Measurements from ENCODE around the gene CHAF1A. TPM values are rescaled to one million over a fixed set of nuclear protein-coding genes. Genes with fewer than 3 reads are reported as not detected.

Gene CHAF1A
- total and polyA plus RNA-seq, 7 donors: 3.6 to 19.1 (median 5.4) TPM

DNA sequence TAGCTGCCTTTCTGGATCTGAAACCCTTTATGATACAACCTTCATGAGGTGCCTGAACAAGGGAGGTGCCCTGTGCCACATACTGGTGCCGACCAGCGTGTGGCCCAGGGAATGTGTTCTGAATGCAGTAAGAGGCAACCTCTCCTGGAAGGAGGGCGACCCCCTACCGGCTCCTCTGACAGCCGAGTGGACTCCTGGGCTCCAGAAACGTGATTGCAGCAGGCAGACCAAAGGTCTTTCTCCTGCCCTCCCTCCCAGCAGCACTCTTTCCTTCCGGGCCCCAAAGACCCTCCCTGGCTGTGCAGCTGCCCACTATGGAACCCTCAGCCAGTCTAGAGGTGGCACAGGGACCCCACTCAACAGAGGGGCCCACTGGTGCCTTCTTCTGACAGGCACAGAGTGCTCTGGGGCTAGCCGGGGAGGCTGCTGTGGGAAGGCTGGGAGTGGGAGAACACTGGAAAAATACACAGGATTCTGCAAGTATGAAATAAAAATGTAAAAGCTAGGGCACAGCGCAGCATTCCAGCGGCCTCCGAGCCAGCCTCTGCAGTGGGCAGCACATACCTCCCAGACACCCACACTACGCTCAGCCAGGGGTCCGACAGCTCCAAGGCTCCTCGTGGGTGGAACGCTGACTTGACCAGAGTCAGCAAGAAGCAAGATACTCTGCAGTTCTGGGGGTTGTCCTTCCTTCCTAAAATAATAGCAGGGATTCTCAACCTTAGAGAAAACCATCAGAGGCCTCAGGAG, 17.0 kb upstream of the CHAF1A start:
- WGBS, 2 donors: 82 to 87% methylated on average over 15 of the region's 15 CpGs
- peak overlapping the region in 1 of 4 donors; percentile 13 for H3K27ac ChIP-seq

DNA sequence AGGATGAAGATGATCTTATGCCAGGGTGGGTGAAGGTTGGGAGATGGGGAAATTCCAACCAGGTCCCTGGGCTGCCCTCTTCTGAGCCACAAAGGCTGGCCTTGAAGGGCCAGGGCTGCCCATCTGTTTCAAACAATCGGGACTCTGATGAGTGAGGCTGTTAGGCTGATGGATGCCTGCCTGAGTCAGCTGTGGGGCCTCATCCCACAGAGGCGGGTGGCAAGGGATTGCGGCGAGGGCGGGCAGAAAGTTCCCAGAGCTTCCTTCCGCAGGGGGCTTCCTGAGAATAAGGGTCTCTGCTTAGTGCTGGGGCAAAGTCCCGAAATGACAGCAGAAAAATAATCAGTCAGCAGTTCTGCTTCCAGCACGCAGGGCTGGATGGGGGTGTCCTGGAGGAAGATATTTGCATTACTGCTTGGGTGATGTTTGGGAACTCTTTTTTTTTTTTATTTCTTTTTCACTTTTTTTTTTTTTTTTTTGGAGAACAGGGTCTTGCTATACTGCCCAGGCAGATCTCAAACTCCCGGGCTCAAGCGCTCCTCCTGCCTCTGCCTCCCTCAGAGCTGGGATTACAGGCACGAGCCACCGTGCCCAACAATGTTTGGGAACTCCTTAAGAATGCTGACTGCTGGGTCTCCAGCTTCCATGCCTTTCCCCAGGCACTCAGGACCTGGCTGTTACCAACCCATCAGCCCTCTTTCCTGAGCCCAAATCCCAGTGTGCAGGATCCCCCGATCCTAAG, 16.2 kb upstream of the CHAF1A start:
- no peaks in the 10 kb centered on the region for H3K9me3 ChIP-seq
- 88 to 91% methylated on average over 13 of the region's 13 CpGs for WGBS, 2 donors
- H3K4me3 ChIP-seq: no peak overlapping the region
- peaks cover 0 to 6% (median 3%) of the 10 kb centered on the region in 4 donors for H3K36me3 ChIP-seq
- no peak for TF ChIP-seq CTCF (IDR thresholded peaks at IDR 0.05)
- TF ChIP-seq POLR2AphosphoS5 (IDR thresholded peaks at IDR 0.05): no peak
- TF ChIP-seq POLR2A (IDR thresholded peaks at IDR 0.05): no peak
- TF ChIP-seq EP300 (IDR thresholded peaks at IDR 0.05): no peak
- no peaks in the 10 kb centered on the region for H3K27me3 ChIP-seq
- no peak for DNase-seq
- intact Hi-C loops (cut with DNase I): no loop called here
- peaks cover 0 to 36% (median 34%) of the 10 kb centered on the region in 4 donors for H3K4me1 ChIP-seq
- no peak overlapping the region for H3K27ac ChIP-seq

More for the DNA sequence above, 17.0 kb upstream of the CHAF1A start:
- no peaks in the 10 kb centered on the region for H3K27me3 ChIP-seq
- peaks cover 0 to 33% (median 30%) of the 10 kb centered on the region in 4 donors for H3K4me1 ChIP-seq
- intact Hi-C loops (cut with DNase I): no loop called here
- H3K36me3 ChIP-seq: peaks cover 0 to 6% (median 3%) of the 10 kb centered on the region in 4 donors
- no peaks in the 10 kb centered on the region for H3K9me3 ChIP-seq
- TF ChIP-seq POLR2AphosphoS5 (IDR thresholded peaks at IDR 0.05) (no peak), CTCF (IDR thresholded peaks at IDR 0.05) (no peak), POLR2A (IDR thresholded peaks at IDR 0.05) (no peak), EP300 (IDR thresholded peaks at IDR 0.05) (no peak)
- DNase-seq: no peak
- H3K4me3 ChIP-seq: no peak overlapping the region

GRCh38 chr19:4388337-4389063, 13.9 kb upstream of the CHAF1A start:
- intact Hi-C loops (cut with DNase I): no loop called here
- Histone ChIP-seq H3K9me3 (no peaks in the 10 kb centered on the region), H3K27me3 (no peaks in the 10 kb centered on the region), H3K27ac (peak overlapping the region; percentile 73 to 84 (median 80)), H3K4me1 (peaks cover 0 to 57% (median 50%) of the 10 kb centered on the region in 4 donors), H3K36me3 (peaks cover 0 to 5% (median 2%) of the 10 kb centered on the region in 4 donors), H3K4me3 (no peak overlapping the region)
- TF ChIP-seq EP300 (IDR thresholded peaks at IDR 0.05) (no peak), CTCF (IDR thresholded peaks at IDR 0.05) (no peak), POLR2A (IDR thresholded peaks at IDR 0.05) (no peak), POLR2AphosphoS5 (IDR thresholded peaks at IDR 0.05) (no peak)
- DNase-seq: no peak
- 86 to 88% methylated on average over 16 of the region's 16 CpGs for WGBS, 2 donors

DNA sequence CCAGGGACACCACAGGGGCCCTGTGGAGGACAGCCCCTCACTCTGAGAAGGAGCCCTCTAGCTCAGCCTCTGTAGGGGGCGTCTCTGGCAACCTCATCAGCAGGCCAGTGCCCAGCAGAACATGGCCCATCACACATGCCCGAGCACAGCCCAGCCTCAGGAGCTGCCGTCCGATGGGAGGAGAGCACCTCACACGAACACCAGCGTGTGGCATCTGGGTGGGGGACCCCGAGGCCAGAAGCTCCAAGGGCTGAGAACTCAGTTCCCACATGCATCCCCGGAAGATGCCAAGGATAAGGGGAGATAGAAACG, 13.4 kb upstream of the CHAF1A start:
- Histone ChIP-seq H3K27ac (peak overlapping the region; percentile 73 to 84 (median 80)), H3K27me3 (no peaks in the 10 kb centered on the region), H3K36me3 (peaks cover 0 to 5% (median 0%) of the 10 kb centered on the region in 4 donors), H3K4me3 (no peak overlapping the region), H3K9me3 (no peaks in the 10 kb centered on the region), H3K4me1 (peaks cover 0 to 62% (median 55%) of the 10 kb centered on the region in 4 donors)
- no peak for DNase-seq
- TF ChIP-seq CTCF (IDR thresholded peaks at IDR 0.05) (no peak), EP300 (IDR thresholded peaks at IDR 0.05) (no peak), POLR2A (IDR thresholded peaks at IDR 0.05) (no peak), POLR2AphosphoS5 (IDR thresholded peaks at IDR 0.05) (no peak)
- 89 to 91% methylated on average over 9 of the region's 9 CpGs for WGBS, 2 donors
- intact Hi-C loops (cut with DNase I): no loop called here
